ENCODE results near the gene MTMR6.

MTMR6 gene

DNA sequence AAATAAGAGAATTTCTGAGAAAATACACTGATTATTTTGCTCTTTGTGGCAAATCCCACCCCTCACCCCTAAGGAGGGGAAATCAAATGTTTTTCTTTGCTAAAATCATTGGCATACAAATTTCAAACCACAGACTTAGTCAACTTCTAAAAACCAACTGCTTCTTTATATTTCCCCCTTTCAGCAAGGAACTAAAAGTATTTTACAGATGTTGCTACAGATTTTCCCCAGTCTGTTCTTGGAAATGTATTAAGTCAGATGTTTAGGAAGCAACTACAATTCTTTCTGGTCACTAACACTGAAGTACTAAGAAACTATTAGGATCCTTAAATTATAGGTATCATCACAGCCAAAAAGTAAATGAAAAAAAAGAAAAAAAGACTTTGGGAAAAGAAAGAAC lies 6.9 kb downstream of the MTMR6 start:
- no peak for DNase-seq (ENCODE audit: low read depth in 2 of 3, low spot score in 1 of 3)

DNA sequence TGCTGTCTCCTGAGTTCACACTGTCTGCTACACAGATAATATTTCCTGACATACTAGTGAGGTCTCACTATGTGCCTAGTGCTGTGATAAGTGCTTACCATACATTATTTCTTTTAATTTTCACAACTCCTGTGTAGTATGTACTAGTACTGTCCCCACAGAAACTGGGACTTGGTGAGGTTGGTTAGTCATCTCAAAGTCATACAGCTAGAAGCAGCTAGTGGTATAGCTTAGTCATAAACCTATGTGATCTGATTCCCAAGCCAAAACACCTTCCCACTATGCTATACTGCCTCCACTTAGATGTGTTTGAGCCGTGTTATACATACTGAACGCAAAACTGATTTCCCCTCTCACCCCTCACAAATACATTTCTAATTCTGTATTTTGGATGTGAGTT lies 10.5 kb downstream of the MTMR6 start:
- no peak for DNase-seq (ENCODE audit: low read depth in 2 of 3, low spot score in 1 of 3)

DNA sequence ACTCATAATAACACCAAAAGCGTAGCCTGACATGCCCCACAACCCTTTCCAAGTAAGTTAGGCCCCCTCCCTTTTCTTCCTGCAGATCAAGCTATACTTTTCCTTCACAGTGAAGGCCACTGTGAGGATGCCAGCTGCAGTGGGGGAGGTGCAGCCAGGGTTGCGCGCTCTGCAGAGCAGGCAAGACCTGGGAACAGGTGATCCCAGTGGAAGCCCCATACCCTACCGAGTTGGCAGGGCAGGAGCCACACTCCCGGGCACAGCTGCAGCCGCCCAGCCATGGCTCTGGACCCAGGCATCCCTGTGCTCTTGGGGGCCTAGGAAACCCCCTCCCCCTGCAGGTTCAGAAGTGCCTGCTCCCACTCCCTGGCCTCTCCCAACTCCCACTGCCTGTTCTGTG lies 18.7 kb downstream of the MTMR6 start:
- DNase-seq (ENCODE audit: low read depth in 2 of 3, low spot score in 1 of 3), result no peak

DNA sequence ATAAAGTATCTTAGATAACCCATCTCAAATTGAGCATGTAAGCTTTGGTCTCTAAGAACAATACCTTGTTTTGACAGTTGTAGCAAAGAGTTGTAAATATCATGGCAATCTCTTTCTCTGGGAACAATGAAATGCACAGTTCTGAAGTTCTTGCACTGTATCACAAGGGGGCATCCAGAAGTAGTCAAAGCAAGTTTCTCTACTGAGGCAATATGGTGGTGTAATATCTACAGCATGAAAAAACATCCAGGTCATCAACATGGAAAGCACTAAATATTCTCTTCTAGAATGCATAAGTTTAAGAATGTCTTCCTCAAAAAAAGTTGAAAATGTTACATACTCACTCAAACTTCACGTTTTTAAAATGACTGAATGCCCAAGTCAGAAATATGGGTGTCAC lies 19.6 kb downstream of the MTMR6 start:
- DNase-seq (ENCODE audit: low read depth in 2 of 3, low spot score in 1 of 3), result no peak

- DNase-seq (ENCODE audit: low read depth in 2 of 3, low spot score in 1 of 3), result no peak
Observed at GRCh38 chr13:25266706-25267105, 20.6 kb downstream of the MTMR6 start.

- no peak for DNase-seq (ENCODE audit: low read depth in 2 of 3, low spot score in 1 of 3)
Observed at GRCh38 chr13:25262261-25262660, 25.0 kb downstream of the MTMR6 start.

GRCh38 chr13:25253702-25254101 lies 33.6 kb downstream of the MTMR6 start:
- DNase-seq (ENCODE audit: low read depth in 2 of 3, low spot score in 1 of 3), result no peak

GRCh38 chr13:25252752-25253151 lies 34.5 kb downstream of the MTMR6 start:
- no peak for DNase-seq (ENCODE audit: low read depth in 2 of 3, low spot score in 1 of 3)

DNA sequence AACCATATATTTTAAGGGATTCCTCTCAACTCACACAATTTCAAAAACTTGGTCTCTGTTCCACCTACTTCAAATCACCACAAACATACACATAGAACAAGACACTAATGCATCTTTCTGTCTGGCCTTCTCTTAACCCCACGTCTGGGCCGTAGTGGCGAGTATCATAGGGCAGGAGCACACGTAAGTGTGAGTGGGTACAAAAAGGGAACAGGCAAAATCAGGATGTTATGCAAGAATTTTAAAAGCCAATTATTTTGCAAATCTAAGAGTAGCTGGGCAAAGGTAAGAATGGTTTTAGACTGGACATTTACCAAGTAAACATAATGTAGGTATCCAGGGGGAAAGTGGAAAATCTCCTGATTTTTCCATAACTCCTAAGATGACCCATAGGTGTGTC lies 35.1 kb downstream of the MTMR6 start:
- DNase-seq (ENCODE audit: low read depth in 2 of 3, low spot score in 1 of 3), result no peak

DNA sequence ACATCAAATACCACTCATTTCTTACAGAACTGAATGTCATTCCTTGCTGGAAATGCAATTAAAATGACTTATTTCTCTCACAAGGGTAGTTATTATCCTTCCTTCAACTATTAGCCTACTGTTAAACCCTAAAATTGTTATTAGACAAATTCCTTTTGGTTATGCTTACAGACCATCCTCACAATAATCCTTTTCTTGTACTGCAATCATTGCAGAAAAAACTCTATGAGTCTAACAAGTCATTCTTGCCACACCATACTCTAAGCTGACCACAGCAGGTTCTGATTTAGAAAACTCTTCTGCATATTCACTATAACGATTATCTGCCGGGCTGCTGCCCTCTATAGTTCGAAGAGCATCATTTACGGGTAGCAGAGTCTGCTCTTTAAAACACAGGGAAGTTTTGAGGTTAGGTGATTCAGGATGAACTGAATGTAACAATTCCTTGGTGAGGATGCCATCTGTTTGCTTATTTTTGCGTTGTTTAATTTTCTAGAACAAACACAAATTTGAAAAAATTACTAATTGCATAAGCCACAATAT lies 38.2 kb downstream of the MTMR6 start:
- no peak for DNase-seq (ENCODE audit: low read depth in 2 of 3, low spot score in 1 of 3)

DNA sequence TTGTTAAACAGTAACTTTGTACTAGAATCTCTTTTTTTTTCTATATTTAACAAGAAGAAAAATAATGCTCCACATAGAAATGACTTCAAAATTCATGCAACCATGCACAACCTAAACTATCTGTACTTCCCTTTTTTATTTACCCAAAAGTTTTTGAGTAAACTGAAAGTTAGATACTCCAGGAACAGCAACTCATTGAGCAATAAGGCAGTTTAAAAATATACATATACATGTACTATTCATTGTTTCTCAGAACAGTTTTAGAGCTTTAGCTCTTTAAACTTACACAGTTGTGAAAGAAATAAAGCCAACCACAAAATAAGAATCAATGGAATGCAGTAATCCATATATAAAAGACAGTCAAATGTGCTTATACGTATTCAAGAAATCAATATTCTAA lies 39.2 kb downstream of the MTMR6 start:
- DNase-seq (ENCODE audit: low read depth in 2 of 3, low spot score in 1 of 3), result no peak

DNA sequence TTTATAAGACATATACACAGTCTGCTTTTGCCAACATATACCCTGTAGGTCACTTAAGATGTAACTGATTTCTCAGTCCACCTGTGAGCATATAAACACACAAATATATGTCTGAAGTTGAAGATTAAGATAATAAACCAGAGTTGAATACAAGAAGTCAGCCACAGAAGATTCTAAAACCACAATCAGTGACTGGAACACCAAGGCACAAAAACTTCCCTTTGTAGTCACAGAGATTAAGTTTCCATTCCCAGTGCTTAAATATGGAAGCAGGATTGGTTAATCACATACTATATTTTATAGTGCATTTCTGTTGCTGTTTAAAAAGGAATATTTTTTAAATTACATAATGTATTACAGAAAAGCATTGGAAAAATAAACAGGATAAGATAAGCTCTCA lies 39.9 kb downstream of the MTMR6 start:
- DNase-seq (ENCODE audit: low read depth in 2 of 3, low spot score in 1 of 3), result no peak

DNA sequence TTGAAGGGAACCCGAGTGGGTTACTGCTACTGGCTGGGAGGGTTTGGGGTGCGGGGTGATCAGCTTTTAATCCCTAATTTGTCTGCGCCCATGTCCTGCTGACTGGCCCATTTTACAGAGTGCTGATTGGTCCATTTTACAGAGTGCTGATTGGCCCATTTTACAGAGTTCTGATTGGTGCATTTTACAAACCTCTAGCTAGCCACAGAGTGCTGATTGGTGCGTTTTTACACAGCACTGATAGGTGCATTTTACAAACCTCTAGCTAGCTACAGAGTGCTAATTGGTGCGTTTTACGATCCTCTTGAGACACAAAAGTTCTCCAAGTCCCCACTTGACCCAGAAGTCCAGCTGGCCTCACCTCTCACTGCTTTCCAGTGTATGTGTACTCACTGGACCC lies 43.2 kb downstream of the MTMR6 start:
- DNase-seq (ENCODE audit: low read depth in 2 of 3, low spot score in 1 of 3), result no peak

- DNase-seq (ENCODE audit: low read depth in 2 of 3, low spot score in 1 of 3), result no peak
Observed at GRCh38 chr13:25242956-25243355, 44.3 kb downstream of the MTMR6 start.

- DNase-seq (ENCODE audit: low read depth in 2 of 3, low spot score in 1 of 3), result no peak
Observed at GRCh38 chr13:25241007-25241406, 46.3 kb downstream of the MTMR6 start.

GRCh38 chr13:25237083-25237482 lies 50.2 kb downstream of the MTMR6 start:
- DNase-seq (ENCODE audit: low read depth in 2 of 3, low spot score in 1 of 3), result no peak

DNA sequence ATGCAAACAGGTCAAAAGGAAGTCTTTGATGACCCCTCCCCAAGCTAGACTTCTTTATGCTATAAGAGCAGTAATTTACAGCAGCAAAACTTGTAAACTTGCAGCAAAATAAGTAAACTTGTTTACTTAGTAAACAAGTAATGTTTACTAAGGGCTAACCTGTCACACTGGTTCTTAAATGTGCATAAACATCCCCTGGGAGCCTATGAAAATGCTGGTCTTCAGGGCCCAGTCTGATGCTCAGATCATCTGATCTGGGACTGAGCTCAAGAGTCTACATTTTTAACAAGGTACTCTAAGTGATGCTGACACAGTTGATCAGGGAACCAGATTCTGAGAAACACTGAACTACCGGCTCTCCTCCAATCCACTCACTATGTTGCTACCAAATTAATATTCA lies 53.4 kb downstream of the MTMR6 start:
- no peak for DNase-seq (ENCODE audit: low read depth in 2 of 3, low spot score in 1 of 3)

GRCh38 chr13:25232937-25233515 lies 54.3 kb downstream of the MTMR6 start:
- DNase-seq (ENCODE audit: low read depth in 2 of 3, low spot score in 1 of 3), result no peak

GRCh38 chr13:25231517-25231916 lies 55.8 kb downstream of the MTMR6 start:
- no peak for DNase-seq (ENCODE audit: low read depth in 2 of 3, low spot score in 1 of 3)

DNA sequence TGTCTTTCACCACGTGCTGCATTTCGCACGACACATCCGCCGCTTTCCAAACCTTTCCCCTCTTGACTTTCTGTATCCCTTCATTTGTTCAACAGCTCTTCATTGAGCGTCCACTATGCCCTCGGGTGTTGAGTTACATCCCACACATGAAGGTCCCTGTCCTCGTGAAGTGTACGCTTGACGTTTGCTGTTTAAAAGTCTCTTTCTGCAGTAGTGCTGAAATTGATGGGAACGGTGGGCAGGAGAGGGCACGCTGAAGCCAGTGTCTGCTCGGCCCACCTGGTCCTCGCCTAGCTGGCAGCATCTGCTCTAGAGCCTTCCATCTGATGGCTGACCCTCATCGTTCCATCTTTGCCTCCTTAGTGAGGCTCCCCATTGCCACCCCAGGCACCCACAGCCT lies 59.6 kb downstream of the MTMR6 start:
- no peak for DNase-seq (ENCODE audit: low read depth in 2 of 3, low spot score in 1 of 3)

GRCh38 chr13:25225970-25226369 lies 61.3 kb downstream of the MTMR6 start:
- no peak for DNase-seq (ENCODE audit: low read depth in 2 of 3, low spot score in 1 of 3)

- no peak for DNase-seq (ENCODE audit: low read depth in 2 of 3, low spot score in 1 of 3)
Observed at GRCh38 chr13:25224151-25224550, 63.1 kb downstream of the MTMR6 start.

- no peak for DNase-seq (ENCODE audit: low read depth in 2 of 3, low spot score in 1 of 3)
Observed at GRCh38 chr13:25222740-25223139, 64.5 kb downstream of the MTMR6 start.

- no peak for DNase-seq (ENCODE audit: low read depth in 2 of 3, low spot score in 1 of 3)
Observed at GRCh38 chr13:25218019-25218418, 69.3 kb downstream of the MTMR6 start.
